ENCODE data around the gene MYCBP2.
A peak's percentile ranks its signal among the peaks of the same experiment; 100 is the strongest.

The MYCBP2 gene

GRCh38 chr13:77028202-77028601 is 298.7 kb downstream of the MYCBP2 start (continued):
- peak; percentile 69; the same call in 1 of the 2 replicates for TF ChIP-seq PRDM4 (tag by site-specific recombination; IDR thresholded peaks at IDR 0.05)
- TF ChIP-seq, protein P1, sequence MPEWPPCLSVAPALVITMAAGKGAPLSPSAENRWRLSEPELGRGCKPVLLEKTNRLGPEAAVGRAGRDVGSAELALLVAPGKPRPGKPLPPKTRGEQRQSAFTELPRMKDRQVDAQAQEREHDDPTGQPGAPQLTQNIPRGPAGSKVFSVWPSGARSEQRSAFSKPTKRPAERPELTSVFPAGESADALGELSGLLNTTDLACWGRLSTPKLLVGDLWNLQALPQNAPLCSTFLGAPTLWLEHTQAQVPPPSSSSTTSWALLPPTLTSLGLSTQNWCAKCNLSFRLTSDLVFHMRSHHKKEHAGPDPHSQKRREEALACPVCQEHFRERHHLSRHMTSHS (tag by site-specific recombination; IDR thresholded peaks at IDR 0.05), result no peak
- TF ChIP-seq BCL11A (tag by site-specific recombination; IDR thresholded peaks at IDR 0.05; ENCODE audit: low read depth), result 0 out of 2 replicates have a peak, but pooled peaks have one; percentile 45
- TF ChIP-seq HOXC10 (CRISPR knock-in tag; IDR thresholded peaks at IDR 0.05), result no peak
- no peak for TF ChIP-seq ZNF350 (tag by site-specific recombination; IDR thresholded peaks at IDR 0.05)
- no peak for TF ChIP-seq ZNF221 (tag by site-specific recombination; IDR thresholded peaks at IDR 0.05; ENCODE audit: borderline replicate concordance)
- TF ChIP-seq ZNF785 (tag by site-specific recombination; IDR thresholded peaks at IDR 0.05), result no peak
- TF ChIP-seq, protein P2, sequence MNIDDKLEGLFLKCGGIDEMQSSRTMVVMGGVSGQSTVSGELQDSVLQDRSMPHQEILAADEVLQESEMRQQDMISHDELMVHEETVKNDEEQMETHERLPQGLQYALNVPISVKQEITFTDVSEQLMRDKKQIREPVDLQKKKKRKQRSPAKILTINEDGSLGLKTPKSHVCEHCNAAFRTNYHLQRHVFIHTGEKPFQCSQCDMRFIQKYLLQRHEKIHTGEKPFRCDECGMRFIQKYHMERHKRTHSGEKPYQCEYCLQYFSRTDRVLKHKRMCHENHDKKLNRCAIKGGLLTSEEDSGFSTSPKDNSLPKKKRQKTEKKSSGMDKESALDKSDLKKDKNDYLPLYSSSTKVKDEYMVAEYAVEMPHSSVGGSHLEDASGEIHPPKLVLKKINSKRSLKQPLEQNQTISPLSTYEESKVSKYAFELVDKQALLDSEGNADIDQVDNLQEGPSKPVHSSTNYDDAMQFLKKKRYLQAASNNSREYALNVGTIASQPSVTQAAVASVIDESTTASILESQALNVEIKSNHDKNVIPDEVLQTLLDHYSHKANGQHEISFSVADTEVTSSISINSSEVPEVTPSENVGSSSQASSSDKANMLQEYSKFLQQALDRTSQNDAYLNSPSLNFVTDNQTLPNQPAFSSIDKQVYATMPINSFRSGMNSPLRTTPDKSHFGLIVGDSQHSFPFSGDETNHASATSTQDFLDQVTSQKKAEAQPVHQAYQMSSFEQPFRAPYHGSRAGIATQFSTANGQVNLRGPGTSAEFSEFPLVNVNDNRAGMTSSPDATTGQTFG (tag by site-specific recombination; IDR thresholded peaks at IDR 0.05; ENCODE audit: borderline replicate concordance), result no peak
- TF ChIP-seq FEZF1 (tag by site-specific recombination; IDR thresholded peaks at IDR 0.05), result no peak
- TF ChIP-seq ZNF48 (tag by site-specific recombination; IDR thresholded peaks at IDR 0.05), result no peak
- TF ChIP-seq TRIM28 (IDR thresholded peaks at IDR 0.05; ENCODE audit: borderline replicate concordance, low read length), result peak; percentile 65; the same call in 1 of the 2 replicates
- no peak for TF ChIP-seq KLF9 (tag by site-specific recombination; IDR thresholded peaks at IDR 0.05; ENCODE audit: low read depth)
- no peak for TF ChIP-seq ZNF433 (tag by site-specific recombination; IDR thresholded peaks at IDR 0.05; ENCODE audit: low read depth)
- no peak for TF ChIP-seq ZNF324 (tag by site-specific recombination; IDR thresholded peaks at IDR 0.05)
- TF ChIP-seq BCL11B (tag by site-specific recombination; IDR thresholded peaks at IDR 0.05; ENCODE audit: low read depth), result no peak
- no peak for TF ChIP-seq ZNF610 (tag by site-specific recombination; IDR thresholded peaks at IDR 0.05; ENCODE audit: borderline replicate concordance)
- TF ChIP-seq ZNF624 (tag by site-specific recombination; IDR thresholded peaks at IDR 0.05), result no peak
- no peak for TF ChIP-seq ZNF248 (tag by site-specific recombination; IDR thresholded peaks at IDR 0.05)
- TF ChIP-seq GLI4 (tag by site-specific recombination; IDR thresholded peaks at IDR 0.05), result no peak
- TF ChIP-seq, protein P3, sequence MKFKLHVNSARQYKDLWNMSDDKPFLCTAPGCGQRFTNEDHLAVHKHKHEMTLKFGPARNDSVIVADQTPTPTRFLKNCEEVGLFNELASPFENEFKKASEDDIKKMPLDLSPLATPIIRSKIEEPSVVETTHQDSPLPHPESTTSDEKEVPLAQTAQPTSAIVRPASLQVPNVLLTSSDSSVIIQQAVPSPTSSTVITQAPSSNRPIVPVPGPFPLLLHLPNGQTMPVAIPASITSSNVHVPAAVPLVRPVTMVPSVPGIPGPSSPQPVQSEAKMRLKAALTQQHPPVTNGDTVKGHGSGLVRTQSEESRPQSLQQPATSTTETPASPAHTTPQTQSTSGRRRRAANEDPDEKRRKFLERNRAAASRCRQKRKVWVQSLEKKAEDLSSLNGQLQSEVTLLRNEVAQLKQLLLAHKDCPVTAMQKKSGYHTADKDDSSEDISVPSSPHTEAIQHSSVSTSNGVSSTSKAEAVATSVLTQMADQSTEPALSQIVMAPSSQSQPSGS (tag by site-specific recombination; IDR thresholded peaks at IDR 0.05; ENCODE audit: low read depth), result peak; percentile 81
- peak; percentile 59 for TF ChIP-seq SP7 (tag by site-specific recombination; IDR thresholded peaks at IDR 0.05)
- TF ChIP-seq ZNF561 (tag by site-specific recombination; IDR thresholded peaks at IDR 0.05; ENCODE audit: borderline replicate concordance), result no peak
- TF ChIP-seq ZNF768 (tag by site-specific recombination; IDR thresholded peaks at IDR 0.05), result no peak
- no peak for TF ChIP-seq KLF8 (tag by site-specific recombination; IDR thresholded peaks at IDR 0.05)
- TF ChIP-seq PATZ1 (tag by site-specific recombination; IDR thresholded peaks at IDR 0.05), result no peak
- no peak for TF ChIP-seq ZNF670 (tag by site-specific recombination; IDR thresholded peaks at IDR 0.05; ENCODE audit: low read depth)
- no peak for TF ChIP-seq YY2 (tag by site-specific recombination; IDR thresholded peaks at IDR 0.05)

Measured in HEK293 (cell line).